Measurements from ENCODE around the gene FOXL3.
A peak's percentile ranks its signal among the peaks of the same experiment; 100 is the strongest.
"Not testable (repeated sequence)": the region's sequence is repeated elsewhere in the genome, so short reads cannot be mapped to it uniquely, and the experiment has no call there.

The FOXL3 gene

DNA sequence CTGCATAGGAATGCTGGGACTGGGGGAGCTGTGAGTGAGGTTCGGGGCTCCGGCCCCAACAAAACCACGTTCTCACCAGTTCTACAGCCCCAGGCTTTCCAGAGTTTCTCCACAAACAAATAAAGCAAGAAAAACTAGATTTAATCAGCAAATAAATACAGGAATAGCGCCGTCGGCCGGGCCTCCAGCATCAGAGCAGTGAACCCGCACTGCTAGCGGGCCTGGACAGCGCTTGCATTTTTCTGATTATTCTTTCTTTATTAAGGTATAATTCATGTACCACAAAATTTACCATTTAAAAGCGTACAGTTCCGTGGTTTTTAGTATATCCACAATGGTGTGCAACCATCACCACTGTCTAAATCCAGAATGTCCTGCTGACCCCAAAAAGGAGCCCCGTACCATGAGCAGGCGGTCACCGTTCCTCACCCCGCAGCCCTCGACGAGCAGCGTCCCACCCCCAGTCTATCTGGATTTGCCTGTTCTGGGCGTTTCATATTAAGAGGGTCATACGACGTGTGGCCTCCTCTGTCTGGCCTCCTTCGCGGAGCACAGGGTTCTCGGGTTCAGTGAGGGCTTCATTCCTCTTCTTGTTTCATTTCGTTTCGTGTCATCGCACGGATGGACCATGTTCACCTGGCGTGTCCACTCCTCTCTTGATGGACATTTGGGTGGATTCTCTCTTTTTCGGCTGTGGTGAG is 35.5 kb upstream of the FOXL3 start:
- DNase-seq (ENCODE audit: low read depth, low spot score): no peak
- no peak overlapping the region for H3K27ac ChIP-seq

DNA sequence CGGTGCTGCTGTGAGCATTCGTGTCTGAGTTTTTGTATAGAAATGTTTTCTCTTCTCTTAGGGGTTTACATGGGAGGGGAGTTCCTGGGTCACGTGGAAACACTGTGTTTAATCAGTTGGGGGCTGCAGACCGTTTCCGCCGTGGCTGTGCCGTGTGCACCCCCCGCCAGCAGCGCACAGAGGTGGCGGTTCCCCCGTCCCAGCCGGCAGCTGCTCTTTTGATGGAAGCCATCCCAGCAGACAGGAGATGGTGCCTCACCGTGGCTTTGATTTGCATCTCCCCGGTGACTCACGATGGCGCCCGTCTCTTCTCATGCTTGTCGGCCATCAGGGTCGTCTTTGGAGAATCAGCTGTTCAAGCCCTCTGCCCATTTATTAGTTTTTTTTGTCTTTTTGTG is 34.9 kb upstream of the FOXL3 start:
- no peak for DNase-seq (ENCODE audit: low read depth, low spot score)
- no peak overlapping the region for H3K27ac ChIP-seq

DNA sequence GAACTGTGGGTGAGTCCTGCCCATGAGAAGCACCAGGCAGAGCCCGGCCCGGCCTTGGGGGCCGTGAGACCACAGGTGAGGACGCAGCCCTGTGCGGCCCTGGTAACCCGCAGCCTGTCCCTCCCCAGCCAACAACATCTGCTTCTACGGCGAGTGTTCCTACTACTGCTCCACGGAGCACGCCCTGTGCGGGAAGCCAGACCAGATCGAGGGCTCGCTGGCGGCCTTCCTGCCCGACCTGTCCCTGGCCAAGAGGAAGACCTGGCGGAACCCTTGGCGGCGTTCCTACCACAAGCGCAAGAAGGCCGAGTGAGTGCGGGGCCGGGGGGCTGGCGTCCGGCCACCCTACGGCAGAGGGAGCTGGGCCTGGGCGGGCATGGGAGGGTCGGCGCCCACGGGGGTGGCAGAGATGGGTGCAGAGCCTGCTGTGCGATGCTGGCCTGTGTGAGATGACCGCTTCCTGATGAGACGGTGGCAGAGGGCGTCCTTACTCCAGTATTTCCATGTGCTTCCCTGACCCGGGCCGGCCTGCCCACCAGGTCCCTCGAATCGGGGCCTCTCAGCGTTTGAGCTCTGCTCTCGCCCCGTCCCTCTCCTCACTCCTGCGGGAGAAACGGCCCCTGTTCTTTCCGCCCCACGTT is 34.1 kb upstream of the FOXL3 start:
- DNase-seq (ENCODE audit: low read depth, low spot score): no peak
- no peak overlapping the region for H3K27ac ChIP-seq

DNA sequence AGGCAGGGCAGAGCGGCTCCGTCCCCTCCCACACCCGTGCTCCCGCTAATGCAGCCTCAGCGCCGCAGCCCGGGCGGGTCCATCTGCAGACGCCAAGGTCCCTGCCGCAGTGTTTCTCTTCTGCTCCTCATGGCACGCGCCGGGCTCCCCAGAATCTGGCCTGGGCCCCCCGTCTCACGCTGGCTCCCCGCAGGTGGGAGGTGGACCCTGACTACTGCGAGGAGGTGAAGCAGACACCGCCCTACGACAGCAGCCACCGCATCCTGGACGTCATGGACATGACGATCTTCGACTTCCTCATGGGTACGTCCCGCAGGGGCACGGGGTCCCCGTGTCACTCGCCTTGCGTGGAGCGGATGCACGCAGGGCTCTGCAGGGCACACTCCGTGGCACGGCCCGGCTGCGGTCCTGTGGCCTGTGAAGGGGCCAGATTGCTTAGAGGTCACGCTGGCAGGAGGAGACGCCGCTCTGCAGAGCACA is 33.5 kb upstream of the FOXL3 start:
- DNase-seq (ENCODE audit: low read depth, low spot score): no peak
- H3K27ac ChIP-seq: no peak overlapping the region

DNA sequence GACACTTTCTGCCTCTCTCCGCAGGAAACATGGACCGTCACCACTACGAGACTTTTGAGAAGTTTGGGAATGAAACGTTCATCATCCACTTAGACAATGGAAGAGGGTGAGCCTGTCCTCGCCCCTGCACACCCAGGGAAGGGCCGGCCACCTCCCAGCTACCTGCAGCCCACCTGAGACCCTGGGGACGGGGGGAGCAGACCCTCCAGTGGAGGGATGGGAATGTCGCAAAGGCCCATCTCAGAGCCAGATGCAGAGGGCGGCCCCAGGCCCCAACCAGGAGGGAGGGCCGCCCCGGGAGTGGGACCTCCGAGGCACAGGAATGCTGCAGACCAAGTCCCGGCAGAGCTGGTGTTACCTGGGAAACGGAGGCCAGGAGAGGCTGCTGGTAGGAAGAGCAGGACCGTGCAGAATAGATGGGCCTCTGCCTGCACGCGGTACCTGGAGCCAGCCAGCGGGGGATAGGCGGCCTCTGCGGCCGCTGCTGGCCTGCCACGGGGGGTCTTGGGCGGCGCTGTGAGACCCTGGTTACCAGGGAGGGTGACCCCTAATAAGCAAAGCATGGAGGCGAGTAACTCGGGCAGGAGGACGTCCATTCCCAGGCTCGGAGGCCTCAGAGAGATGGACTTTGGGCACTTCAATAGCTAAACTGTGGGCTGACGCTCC is 32.9 kb upstream of the FOXL3 start:
- H3K27ac ChIP-seq: no peak overlapping the region
- DNase-seq (ENCODE audit: low read depth, low spot score): no peak

DNA sequence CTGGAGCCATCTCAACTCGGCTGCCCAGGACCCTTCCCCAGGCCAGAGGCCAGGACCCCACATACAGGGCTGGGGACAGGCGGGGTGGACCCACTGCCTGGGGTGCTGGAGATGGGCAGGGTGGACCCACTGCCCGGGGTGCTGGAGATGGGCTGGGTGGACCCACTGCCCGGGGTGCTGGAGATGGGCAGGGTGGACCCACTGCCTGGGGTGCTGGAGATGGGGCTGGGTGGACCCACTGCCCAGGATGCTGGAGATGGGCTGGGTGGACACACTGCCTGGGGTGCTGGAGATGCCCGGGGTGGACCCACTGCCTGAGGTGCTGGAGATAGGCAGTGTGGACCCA is 32.4 kb upstream of the FOXL3 start:
- no peak for DNase-seq (ENCODE audit: low read depth, low spot score)

DNA sequence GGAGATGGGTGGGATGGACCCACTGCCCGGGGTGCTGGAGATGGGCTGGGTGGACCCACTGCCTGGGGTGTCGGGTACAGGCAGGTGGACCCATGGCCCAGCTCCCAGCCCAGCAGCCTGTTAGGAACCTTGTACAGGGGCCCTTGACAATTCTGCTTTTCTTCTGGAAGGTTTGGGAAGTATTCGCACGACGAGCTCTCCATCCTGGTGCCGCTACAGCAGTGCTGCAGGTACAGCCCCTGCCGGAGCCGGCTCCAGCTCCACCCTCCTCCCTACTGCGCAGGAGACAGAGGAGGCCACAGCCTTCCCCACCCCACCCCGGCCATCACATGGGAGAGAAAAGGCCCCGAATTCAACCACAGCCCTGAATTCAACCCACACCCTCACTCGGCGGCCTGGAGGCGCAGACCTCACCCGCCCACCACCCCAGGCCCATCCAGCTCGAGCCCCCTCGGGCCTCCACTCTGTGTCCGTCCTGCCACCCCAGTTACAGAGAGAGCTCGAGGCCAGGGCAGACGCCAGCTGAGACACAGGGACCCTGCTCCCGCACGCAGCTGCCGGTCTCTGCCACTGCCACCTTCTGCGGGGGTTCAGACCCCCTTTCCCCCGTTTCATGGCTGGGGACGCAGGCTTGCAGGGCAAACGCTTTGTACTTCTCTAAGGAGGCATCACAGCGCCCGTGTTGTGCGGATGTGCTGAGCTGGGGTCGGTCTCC is 31.3 kb upstream of the FOXL3 start:
- DNase-seq (ENCODE audit: low read depth, low spot score): no peak
- no peak overlapping the region for H3K27ac ChIP-seq

More for the DNA sequence above, 32.4 kb upstream of the FOXL3 start:
- H3K27ac ChIP-seq: no peak overlapping the region

DNA sequence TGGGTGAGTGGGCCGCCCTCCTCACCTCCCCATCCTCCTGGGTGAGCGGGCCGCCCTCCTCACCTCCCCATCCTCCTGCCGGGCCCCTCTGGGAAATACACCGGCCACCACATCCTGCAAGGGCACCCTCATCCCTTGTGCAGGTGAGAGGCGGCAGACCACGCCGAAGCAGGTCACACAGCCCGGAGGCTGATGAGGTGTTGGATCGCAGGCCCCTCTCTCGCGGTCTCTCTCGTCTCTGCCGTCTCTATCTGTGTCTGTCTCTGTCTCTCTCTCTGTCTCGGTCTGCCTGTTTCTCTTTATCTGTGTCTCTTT is 30.8 kb upstream of the FOXL3 start:
- DNase-seq (ENCODE audit: low read depth, low spot score): no peak

DNA sequence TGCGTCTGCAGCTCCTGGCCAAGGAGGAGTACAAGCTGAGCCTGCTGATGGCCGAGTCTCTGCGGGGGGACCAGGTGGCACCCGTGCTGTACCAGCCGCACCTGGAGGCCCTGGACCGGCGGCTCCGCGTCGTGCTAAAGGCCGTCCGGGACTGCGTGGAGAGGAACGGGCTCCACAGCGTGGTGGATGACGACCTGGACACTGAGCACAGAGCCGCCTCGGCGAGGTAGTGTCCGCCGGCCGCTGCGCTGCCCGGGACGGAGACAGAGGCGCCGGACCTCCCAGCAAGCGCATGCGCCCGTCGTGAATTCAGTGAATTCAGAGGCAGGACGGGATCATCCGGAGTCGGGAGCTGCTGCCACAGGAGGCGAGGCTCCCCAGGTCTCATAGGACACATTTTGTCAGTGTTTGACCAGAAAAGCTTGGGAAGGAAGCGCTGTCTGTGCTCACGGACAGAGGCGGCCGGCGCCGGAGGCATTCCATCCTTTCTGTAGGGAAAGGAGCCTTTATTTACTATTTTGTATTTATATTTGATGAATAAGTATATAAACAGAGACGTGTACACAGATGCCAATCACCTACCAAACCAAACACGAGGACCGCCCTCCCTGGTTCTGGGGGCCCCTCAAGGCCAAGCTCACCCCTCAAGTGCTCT is 30.1 kb upstream of the FOXL3 start:
- no peak for DNase-seq (ENCODE audit: low read depth, low spot score)
- no peak overlapping the region for H3K27ac ChIP-seq

More for the DNA sequence above, 30.8 kb upstream of the FOXL3 start:
- no peak overlapping the region for H3K27ac ChIP-seq

DNA sequence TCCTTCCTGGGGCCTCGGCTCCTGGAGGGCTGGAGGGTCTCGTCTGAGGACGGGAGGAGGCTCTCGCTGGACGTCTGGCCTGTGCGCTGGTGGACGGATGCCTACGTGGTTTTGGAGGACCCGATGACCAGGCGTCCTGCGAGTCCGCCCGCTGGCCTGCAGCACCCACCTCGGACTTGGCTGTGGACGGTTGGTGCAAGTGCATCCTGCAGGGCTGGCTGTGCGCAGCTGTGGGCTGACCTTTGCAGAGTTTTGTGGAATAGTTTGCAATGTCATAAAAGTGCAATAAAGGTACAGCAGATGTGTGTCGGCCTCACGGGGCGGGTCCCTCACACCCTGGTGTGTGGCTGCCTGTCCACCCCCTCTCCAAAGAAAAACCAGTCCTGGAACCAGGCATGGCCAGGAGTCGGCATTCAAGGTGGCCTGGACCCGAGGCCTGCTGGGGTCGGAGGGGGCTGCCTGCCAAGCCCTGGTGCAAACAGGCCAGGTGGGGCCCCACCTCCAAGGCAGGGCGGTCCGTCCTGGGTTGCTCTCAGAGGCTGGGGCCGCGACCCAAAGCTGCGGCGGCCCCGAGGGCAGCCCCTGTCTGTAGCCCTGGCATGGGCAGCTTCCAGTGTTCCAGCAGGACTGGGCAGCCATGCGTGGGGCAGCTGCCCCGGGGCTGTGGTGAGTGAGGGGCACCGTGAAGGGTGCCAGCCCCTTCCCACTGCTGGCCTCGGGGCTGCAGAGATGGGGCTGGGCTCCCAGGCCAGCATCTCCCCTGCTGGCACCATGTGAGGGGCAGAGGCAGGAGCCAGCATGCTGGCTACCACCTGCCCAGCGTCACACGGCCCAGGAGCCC is 29.3 kb upstream of the FOXL3 start:
- DNase-seq (ENCODE audit: low read depth, low spot score): no peak
- no peak overlapping the region for H3K27ac ChIP-seq

DNA sequence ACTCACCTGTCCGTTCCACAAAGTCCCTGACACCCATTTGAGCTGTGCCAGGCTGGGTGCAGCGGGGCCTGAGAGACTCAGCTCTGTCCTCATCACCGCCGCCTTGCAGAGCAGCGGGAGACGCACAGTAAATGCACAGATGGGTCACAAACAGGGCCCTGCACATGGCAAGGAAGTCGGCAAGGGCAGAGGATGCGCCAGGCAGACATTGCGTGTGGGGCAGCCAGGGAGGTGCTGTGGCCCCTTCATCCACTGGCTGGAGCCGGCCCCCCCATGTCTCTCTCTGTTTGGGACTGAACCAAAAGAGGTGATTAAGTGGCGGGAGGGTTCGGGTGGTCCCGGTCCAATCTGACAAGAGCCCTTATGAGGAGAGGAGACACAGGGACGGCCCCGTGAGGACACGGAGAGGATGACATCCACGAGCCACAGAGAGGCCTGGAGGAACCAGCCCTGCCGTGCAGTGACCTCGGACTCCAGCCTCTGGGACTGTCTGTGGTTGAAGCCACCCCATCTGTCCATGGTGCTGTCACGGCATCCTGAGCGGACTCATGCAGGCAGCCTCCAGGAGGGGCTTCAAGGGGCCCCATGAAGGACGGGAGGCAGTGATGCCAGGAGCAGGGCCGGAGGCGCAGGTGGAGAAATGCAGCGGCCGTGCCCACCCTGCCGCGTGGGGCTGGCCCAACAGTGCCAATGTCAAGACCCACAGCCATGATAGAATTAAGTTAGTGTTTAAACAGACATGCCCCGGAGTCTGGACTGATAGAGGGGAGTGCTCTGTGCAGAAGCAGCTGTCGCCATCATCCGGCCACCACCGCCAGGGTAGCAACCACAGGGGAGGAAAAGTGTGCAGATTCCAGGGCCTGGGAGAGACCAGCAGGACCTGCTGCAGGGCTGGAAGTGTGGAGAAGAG is 28.4 kb upstream of the FOXL3 start:
- no peak for DNase-seq (ENCODE audit: low read depth, low spot score)
- no peak overlapping the region for H3K27ac ChIP-seq

DNA sequence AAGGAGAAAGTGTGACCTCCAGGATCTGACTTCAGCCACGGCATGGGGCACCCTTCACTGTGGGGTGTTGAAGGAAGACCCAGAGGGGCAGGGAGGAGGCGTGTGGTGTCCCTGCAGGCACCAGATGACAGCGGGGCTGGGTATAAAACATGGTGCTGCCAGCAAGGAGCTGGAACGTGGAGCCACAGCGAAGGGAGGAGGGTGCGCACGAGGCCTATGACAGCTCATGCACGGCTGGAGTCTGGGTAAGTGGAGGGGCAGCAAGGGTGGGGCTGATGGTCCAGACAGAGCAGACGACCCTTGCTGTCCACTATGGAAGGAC is 27.8 kb upstream of the FOXL3 start:
- no peak overlapping the region for H3K27ac ChIP-seq
- no peak for DNase-seq (ENCODE audit: low read depth, low spot score)

DNA sequence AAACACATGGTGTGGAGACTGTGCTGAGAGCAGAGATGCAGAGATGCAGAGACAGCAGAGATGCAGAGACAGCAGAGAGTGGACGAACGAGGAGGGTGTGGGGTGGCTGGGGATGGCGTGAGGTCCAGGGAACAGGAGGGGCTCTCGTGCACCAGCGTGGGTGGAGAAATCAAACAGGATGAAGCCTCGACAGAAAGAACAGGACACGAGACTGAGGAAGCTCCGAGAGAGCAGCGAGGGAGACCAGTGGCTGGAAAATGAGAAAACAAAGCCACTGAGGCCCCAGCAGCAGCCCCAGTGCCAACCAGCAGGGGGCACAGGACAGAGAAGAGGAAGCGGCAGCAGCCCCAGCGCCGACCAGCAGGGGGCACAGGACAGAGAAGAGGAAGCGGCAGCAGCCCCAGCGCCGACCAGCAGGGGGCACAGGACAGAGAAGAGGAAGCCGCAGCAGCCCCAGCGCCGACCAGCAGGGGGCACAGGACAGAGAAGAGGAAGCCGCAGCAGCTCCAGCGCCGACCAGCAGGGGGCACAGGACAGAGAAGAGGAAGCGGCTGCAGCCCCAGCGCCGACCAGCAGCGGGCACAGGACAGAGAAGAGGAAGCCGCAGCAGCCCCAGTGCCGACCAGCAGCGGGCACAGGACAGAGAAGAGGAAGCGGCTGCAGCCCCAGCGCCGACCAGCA is 27.2 kb upstream of the FOXL3 start:
- not testable (repeated sequence) for DNase-seq (ENCODE audit: low read depth, low spot score)

DNA sequence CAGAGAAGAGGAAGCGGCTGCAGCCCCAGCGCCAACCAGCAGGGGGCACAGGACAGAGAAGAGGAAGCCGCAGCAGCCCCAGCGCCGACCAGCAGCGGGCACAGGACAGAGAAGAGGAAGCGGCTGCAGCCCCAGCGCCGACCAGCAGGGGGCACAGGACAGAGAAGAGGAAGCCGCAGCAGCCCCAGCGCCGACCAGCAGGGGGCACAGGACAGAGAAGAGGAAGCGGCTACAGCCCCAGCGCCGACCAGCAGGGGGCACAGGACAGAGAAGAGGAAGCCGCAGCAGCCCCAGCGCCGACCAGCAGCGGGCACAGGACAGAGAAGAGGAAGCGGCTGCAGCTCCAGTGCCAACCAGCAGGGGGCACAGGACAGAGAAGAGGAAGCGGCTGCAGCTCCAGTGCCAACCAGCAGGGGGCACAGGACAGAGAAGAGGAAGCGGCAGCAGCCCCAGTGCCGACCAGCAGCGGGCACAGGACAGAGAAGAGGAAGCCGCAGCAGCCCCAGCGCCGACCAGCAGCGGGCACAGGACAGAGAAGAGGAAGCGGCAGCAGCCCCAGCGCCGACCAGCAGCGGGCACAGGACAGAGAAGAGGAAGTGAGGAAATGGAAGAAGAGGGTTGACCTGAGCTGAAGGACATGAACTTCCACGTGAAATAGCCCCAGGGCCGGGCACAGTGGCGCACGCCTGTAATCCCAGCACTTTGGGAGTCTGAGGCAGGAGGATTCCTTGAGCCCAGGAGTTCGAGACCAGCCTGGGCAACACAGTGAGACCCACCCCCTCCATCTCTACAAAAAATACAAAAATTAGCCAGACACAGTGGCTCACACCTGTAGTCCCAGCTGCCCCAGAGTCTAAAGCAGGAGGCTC is 26.3 kb upstream of the FOXL3 start:
- H3K27ac ChIP-seq; DNase-seq (ENCODE audit: low read depth, low spot score): not testable (repeated sequence)

More for the DNA sequence above, 27.2 kb upstream of the FOXL3 start:
- H3K27ac ChIP-seq: not testable (repeated sequence)

DNA sequence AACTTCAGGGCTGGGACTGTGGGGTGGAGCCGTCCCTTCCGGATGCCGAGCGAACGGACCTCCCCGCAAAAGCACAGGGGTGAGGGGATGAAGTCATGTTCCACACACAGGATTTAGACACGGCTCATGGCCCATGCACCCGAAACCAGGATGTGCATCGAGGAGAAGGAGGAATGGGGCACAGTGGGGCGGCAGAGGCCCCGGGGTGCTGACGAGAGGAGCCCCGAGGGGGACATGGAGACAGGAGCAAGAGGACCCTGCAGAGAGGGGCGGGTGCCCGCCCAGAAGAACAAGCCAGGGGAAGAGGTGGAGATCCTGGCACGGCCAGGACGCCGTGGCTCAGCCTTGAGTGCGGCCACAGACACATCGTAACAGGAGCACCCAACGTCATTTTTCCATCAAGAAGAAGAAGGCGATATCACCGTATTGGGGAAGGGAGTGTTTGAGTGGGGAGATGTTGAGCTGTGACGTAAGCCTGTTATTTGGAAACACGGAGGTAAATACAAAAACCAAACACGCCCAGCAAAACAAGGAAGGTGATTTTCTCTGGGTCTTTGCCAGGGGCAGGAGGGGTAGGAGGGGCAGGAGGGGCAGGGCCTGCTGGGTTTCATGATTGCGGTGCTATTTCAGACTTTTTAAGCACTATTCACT is 25.3 kb upstream of the FOXL3 start:
- peak; percentile 34 for DNase-seq (ENCODE audit: low read depth, low spot score)
- no peak overlapping the region for H3K27ac ChIP-seq

DNA sequence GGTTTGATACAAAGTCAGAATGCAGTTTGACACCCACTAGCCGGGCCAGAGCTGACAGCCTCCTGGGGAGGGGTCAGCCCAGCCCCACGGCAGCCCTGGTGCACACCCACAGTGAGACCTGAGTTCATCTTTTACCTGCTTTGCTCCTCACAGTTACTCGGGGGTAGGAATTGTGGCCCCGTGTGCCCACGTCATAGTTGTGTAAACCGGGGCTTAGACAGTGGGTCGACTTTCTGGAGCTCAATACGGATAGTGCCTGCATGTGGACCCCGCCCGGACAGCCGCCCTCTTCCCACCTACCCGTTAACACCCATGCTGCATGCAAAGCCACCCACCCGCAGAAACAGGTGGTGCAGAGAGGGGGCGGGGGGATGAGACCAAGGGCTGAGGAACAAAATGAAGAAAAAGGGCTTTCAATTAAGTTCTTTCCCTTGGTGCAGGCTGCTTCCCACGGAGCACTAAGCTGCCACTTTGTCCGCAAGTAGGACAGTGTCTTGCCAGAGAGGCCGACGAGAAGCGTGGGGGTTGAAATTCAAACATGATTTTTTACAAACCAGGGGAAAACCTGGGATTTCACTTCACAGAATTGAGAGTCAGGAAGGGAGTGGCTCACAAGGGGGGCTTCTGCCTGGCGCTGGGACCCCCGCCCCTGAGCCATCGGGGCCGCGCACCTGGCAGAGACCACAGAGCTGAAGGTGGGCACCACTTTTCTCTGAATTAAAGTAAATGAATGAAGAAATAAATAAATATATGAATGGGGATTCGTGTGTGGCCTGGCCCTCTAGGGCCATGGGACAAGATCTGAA is 24.6 kb upstream of the FOXL3 start:
- no peak overlapping the region for H3K27ac ChIP-seq
- no peak for DNase-seq (ENCODE audit: low read depth, low spot score)

Measured in epithelial cell of prostate (primary cell).